Nephron (organoid): ENCODE results near the gene TAGLN2.

ENCODE experiments used
- H3K27ac Mint-ChIP-seq, 3 experiments: 2 replicates each; pipeline ENCODE4 v1.8.0; 2020; ENCODE audit warnings: mixed read lengths in 3 of 3, mild to moderate bottlenecking in 2 of 3, moderate library complexity in 1 of 3
- H3K27me3 Mint-ChIP-seq: 2 replicates; pipeline ENCODE4 v1.8.0; 2021; ENCODE audit warnings: low read depth, mild to moderate bottlenecking, moderate library complexity, mixed read lengths
- H3K36me3 Mint-ChIP-seq: 2 replicates; pipeline ENCODE4 v1.8.0; 2020; ENCODE audit warnings: low read depth, mixed read lengths
- H3K4me1 Mint-ChIP-seq: 2 replicates; pipeline ENCODE4 v1.8.0; 2020; ENCODE audit warnings: mixed read lengths
- H3K4me3 Mint-ChIP-seq, 3 experiments: 2 replicates each; pipeline ENCODE4 v1.8.0; 2020; ENCODE audit warnings: mild to moderate bottlenecking in 3 of 3, mixed read lengths in 3 of 3, moderate library complexity in 2 of 3
- H3K9me3 Mint-ChIP-seq: 2 replicates; pipeline ENCODE4 v1.8.0; 2020; ENCODE audit warnings: mixed read lengths
- TF ChIP-seq, protein P1 (sequence below), 3 experiments: fragments of 200-600 bp; sonication (generic); IDR thresholded peaks; one replicate each; pipeline ENCODE4 v1.5.0; 2021; ENCODE audit warnings: antibody characterized with exemption in 3 of 3; ENCODE audit not compliant: unreplicated experiment in 3 of 3

Gene TAGLN2

DNA sequence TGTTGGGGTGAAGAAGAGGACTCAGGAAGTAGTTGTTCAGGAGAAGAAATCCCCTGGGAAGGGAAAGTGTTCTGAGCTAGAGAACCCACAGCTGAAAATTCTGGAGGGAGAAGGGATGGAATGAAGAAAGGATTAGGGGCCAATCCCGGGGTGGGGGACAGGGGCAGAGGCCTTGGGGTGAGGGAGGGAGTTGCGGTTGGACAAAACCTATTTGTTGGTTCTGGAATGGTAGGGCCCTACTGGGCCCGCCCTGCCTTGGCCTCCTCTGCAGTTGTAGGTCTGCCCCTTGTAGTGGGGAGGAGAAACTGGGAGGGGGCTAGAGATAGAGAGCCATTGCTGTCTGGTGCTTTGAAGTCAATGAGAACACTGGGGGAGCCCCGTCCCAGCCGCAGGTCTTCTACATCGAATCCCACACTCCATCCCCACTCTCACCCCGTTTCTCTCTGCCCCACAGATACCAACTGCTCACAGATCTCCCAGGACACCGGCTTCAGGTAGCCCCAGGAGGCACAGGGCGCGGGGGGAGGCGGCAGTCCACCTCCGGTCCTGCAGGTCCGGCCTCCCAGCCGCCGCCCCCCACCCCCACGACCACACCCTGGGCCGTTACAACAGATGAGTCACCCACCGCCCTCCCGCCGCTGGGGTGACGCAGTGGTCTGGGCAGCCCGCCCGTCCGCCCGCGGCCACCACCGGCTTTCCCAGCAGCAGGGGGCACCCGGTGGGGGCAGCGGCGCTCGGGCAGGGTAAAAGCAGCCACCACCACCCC is 1.1 kb downstream of the TAGLN2 start:
- peak overlapping the region; percentile 97 for H3K4me3 Mint-ChIP-seq
- H3K9me3 Mint-ChIP-seq, result no peaks in the 10 kb centered on the region
- H3K4me1 Mint-ChIP-seq, result peaks cover 57% of the 10 kb centered on the region
- peaks cover 16% of the 10 kb centered on the region for H3K36me3 Mint-ChIP-seq
- H3K27ac Mint-ChIP-seq, result peak overlapping the region; percentile 82 to 92 (median 88)
- H3K27me3 Mint-ChIP-seq, result no peaks in the 10 kb centered on the region
- TF ChIP-seq, protein P1, sequence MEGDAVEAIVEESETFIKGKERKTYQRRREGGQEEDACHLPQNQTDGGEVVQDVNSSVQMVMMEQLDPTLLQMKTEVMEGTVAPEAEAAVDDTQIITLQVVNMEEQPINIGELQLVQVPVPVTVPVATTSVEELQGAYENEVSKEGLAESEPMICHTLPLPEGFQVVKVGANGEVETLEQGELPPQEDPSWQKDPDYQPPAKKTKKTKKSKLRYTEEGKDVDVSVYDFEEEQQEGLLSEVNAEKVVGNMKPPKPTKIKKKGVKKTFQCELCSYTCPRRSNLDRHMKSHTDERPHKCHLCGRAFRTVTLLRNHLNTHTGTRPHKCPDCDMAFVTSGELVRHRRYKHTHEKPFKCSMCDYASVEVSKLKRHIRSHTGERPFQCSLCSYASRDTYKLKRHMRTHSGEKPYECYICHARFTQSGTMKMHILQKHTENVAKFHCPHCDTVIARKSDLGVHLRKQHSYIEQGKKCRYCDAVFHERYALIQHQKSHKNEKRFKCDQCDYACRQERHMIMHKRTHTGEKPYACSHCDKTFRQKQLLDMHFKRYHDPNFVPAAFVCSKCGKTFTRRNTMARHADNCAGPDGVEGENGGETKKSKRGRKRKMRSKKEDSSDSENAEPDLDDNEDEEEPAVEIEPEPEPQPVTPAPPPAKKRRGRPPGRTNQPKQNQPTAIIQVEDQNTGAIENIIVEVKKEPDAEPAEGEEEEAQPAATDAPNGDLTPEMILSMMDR (IDR thresholded peaks at IDR 0.05; ENCODE audit: unreplicated experiment in 3 of 3), result no peak

DNA sequence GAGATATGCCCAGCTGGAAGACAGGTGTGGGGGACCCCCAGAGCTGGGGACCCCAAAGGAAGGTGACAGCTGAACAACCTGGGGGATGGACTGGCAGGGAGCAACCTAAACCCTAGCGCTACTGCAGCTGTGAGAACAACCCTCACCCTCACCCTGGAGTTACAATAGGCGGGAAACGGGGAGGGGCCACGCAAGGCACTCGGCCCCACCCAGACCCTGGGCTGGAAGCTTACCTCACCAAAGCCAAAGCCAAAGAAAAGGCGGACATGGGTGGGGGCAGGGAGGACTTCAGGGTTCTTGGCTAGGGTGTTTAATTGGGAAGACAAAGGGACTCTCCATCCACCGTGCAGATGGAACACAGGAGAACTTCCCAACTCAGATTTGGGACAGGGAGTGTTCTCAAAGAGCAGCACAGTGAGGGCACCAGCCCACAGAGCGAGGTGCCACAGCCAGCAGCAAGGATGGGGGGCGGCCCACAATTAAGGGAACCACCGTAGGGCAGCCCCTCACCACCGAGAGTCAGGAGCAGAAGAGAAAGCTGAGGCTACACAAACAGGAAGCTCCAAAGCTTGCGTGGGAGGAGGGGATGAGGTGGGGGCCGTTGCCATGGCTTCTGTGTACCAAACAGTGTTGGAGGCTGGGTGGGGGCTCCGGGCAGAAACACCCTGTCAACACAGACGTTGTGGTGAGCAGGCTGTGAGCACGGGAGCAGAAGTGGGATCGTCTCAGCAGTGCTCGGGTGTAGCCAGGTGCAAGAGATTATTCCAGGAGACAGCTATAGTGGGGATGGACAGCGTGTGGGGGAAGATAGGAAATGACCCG is 1.9 kb downstream of the TAGLN2 start:
- TF ChIP-seq, protein P1 (IDR thresholded peaks at IDR 0.05; ENCODE audit: unreplicated experiment in 3 of 3), result no peak
- H3K4me1 Mint-ChIP-seq, result peaks cover 62% of the 10 kb centered on the region
- H3K36me3 Mint-ChIP-seq, result peaks cover 13% of the 10 kb centered on the region
- peak overlapping the region; percentile 86 to 91 (median 87) for H3K4me3 Mint-ChIP-seq
- H3K27me3 Mint-ChIP-seq, result no peaks in the 10 kb centered on the region
- H3K27ac Mint-ChIP-seq, result peak overlapping the region; percentile 82 to 92 (median 88)
- H3K9me3 Mint-ChIP-seq, result no peaks in the 10 kb centered on the region

GRCh38 chr1:159922511-159923202 is 2.6 kb downstream of the TAGLN2 start:
- peaks cover 16% of the 10 kb centered on the region for H3K36me3 Mint-ChIP-seq
- no peaks in the 10 kb centered on the region for H3K9me3 Mint-ChIP-seq
- peak overlapping the region; percentile 82 to 92 (median 88) for H3K27ac Mint-ChIP-seq
- TF ChIP-seq, protein P1 (IDR thresholded peaks at IDR 0.05; ENCODE audit: unreplicated experiment in 3 of 3), result no peak
- no peaks in the 10 kb centered on the region for H3K27me3 Mint-ChIP-seq
- H3K4me1 Mint-ChIP-seq, result peaks cover 69% of the 10 kb centered on the region
- H3K4me3 Mint-ChIP-seq, result peak overlapping the region; percentile 86 to 91 (median 87)

- Mint-ChIP-seq H3K27me3 (no peaks in the 10 kb centered on the region), H3K36me3 (peaks cover 10% of the 10 kb centered on the region), H3K4me3 (peak overlapping the region; percentile 73 to 79 (median 75)), H3K27ac (peak overlapping the region; percentile 72 to 92 (median 82)), H3K9me3 (no peaks in the 10 kb centered on the region), H3K4me1 (peaks cover 71% of the 10 kb centered on the region)
- TF ChIP-seq, protein P1 (IDR thresholded peaks at IDR 0.05; ENCODE audit: unreplicated experiment in 3 of 3), result no peak
These were observed 3.4 kb downstream of the TAGLN2 start for GRCh38 chr1:159921700-159922504.

GRCh38 chr1:159921251-159921650 is 4.1 kb downstream of the TAGLN2 start:
- no peaks in the 10 kb centered on the region for H3K9me3 Mint-ChIP-seq
- H3K4me3 Mint-ChIP-seq, result peak overlapping the region; percentile 20 to 74 (median 47)
- H3K27me3 Mint-ChIP-seq, result no peaks in the 10 kb centered on the region
- H3K4me1 Mint-ChIP-seq, result peaks cover 68% of the 10 kb centered on the region
- H3K27ac Mint-ChIP-seq, result peak overlapping the region in 2 of 3 experiments; percentile 9 to 72
- H3K36me3 Mint-ChIP-seq, result peaks cover 8% of the 10 kb centered on the region
- TF ChIP-seq, protein P1 (IDR thresholded peaks at IDR 0.05; ENCODE audit: unreplicated experiment in 3 of 3), result no peak
